Lower leg skin (tissue), 3 donors: ENCODE results near the gene ATP5F1D.

Source experiments
- CTCF ChIP-seq, 3 donors: fragments of 450-650 bp; IDR thresholded peaks; one replicate each; pipeline ENCODE4 v1.5.1; 2016; ENCODE audit warnings: antibody characterized with exemption in 3 of 3, mild to moderate bottlenecking in 3 of 3, moderate library complexity in 2 of 3
- POLR2A ChIP-seq, 2 donors: fragments of 450-650 bp; IDR thresholded peaks; one replicate each; pipeline ENCODE4 v1.6.1; 2016 to 2017; ENCODE audit warnings: antibody characterized with exemption in 2 of 2, mild to moderate bottlenecking in 1 of 2, moderate library complexity in 1 of 2

GRCh38 chr19:1206864-1207450 lies 34.6 kb upstream of the ATP5F1D start:
- TF ChIP-seq CTCF (IDR thresholded peaks at IDR 0.05) (no peak), POLR2A (IDR thresholded peaks at IDR 0.05) (no peak)
